Large intestine (tissue), 3 donors: ENCODE data around the gene BCO2. TPM values are rescaled to one million over a fixed set of nuclear protein-coding genes. Genes with fewer than 3 reads are reported as not detected.
"Not testable (repeated sequence)": the region's sequence is repeated elsewhere in the genome, so short reads cannot be mapped to it uniquely, and the experiment has no call there.

ENCODE experiments used
- DNase-seq, 2 donors: peaks; one replicate each; pipeline versions ENCODE4 v3.0.0 to v3.0.0-alpha.2; 2013
- H3K27ac ChIP-seq: one replicate; pipeline ENCODE4 v1.5.1; 2013; ENCODE audit warnings: low read length
- H3K27me3 ChIP-seq: 2 replicates; pipeline ENCODE4 v1.6.1; 2013; ENCODE audit warnings: low read length; ENCODE audit not compliant: control insufficient read depth, insufficient read depth
- H3K36me3 ChIP-seq: 2 replicates; pipeline ENCODE4 v1.6.1; 2013; ENCODE audit warnings: low read length; ENCODE audit not compliant: control insufficient read depth, insufficient read depth
- H3K4me1 ChIP-seq: one replicate; pipeline ENCODE4 v1.6.1; 2013; ENCODE audit warnings: low read length; ENCODE audit not compliant: control insufficient read depth, insufficient read depth
- H3K4me3 ChIP-seq: one replicate; pipeline ENCODE4 v1.5.1; 2013; ENCODE audit warnings: low read length
- H3K9me3 ChIP-seq: one replicate; pipeline ENCODE4 v1.6.1; 2013; ENCODE audit warnings: mild to moderate bottlenecking, low read depth, low read length, moderate library complexity; ENCODE audit not compliant: control insufficient read depth
- WGBS: methylation state at CpG from one replicate; pipeline ENCODE4 v1.1.5; 2013; ENCODE audit warnings: low lambda C conversion rate; ENCODE audit not compliant: insufficient coverage; 5-methylcytosine and 5-hydroxymethylcytosine counted together
- polyA plus RNA-seq: library from polyadenylated mRNA; unstranded; fragments of 120-200 nt; gene quantifications from one replicate; pipeline ENCODE4 v1.2.1, GENCODE V29; 2013

The BCO2 gene
- polyA plus RNA-seq, 1 donor, result 11.0 TPM

- H3K27me3 ChIP-seq, result no peaks in the 10 kb centered on the region
- H3K9me3 ChIP-seq, result peaks cover 2% of the 10 kb centered on the region
- no peaks in the 10 kb centered on the region for H3K36me3 ChIP-seq
- H3K27ac ChIP-seq, result no peak overlapping the region
- no peak for DNase-seq
- H3K4me3 ChIP-seq, result no peak overlapping the region
- H3K4me1 ChIP-seq, result no peaks in the 10 kb centered on the region
Measured at GRCh38 chr11:112186304-112186703, 11.0 kb downstream of the BCO2 start.

- H3K27ac ChIP-seq, H3K9me3 ChIP-seq: not testable (repeated sequence)
Measured at GRCh38 chr11:112195113-112195512, 19.8 kb downstream of the BCO2 start.

GRCh38 chr11:112195951-112196351 lies 20.6 kb downstream of the BCO2 start:
- Histone ChIP-seq H3K4me1 (no peaks in the 10 kb centered on the region), H3K4me3 (no peak overlapping the region), H3K36me3 (no peaks in the 10 kb centered on the region), H3K9me3 (no peaks in the 10 kb centered on the region), H3K27me3 (no peaks in the 10 kb centered on the region), H3K27ac (no peak overlapping the region)
- DNase-seq, result peak in 1 of 2 donors; percentile 6
- 13% methylated on average over 1 of the region's 2 CpGs for WGBS

More at GRCh38 chr11:112195113-112195512, 19.8 kb downstream of the BCO2 start:
- H3K4me1 ChIP-seq, H3K4me3 ChIP-seq, H3K36me3 ChIP-seq, H3K27me3 ChIP-seq, DNase-seq: not testable (repeated sequence)
- WGBS, result no CpG with 5 or more reads among the region's 11 CpGs

GRCh38 chr11:112196519-112197087 lies 21.3 kb downstream of the BCO2 start:
- no peak for DNase-seq
- Histone ChIP-seq H3K36me3 (no peaks in the 10 kb centered on the region), H3K27ac (no peak overlapping the region), H3K27me3 (no peaks in the 10 kb centered on the region), H3K4me1 (no peaks in the 10 kb centered on the region), H3K4me3 (no peak overlapping the region), H3K9me3 (no peaks in the 10 kb centered on the region)
- WGBS, result no CpG with 5 or more reads among the region's 2 CpGs

- not testable (repeated sequence) for H3K4me1 ChIP-seq, H3K9me3 ChIP-seq, H3K4me3 ChIP-seq, H3K27me3 ChIP-seq, H3K36me3 ChIP-seq, DNase-seq, H3K27ac ChIP-seq
- WGBS, result no CpG with 5 or more reads among the region's 4 CpGs
Measured at GRCh38 chr11:112199101-112199500, 23.8 kb downstream of the BCO2 start.

- H3K4me1 ChIP-seq, result no peaks in the 10 kb centered on the region
- H3K27ac ChIP-seq, result no peak overlapping the region
- 0% methylated on average over 1 of the region's 2 CpGs for WGBS
Measured at GRCh38 chr11:112200252-112200651, 24.9 kb downstream of the BCO2 start.

GRCh38 chr11:112206071-112206470 lies 30.8 kb downstream of the BCO2 start:
- no peaks in the 10 kb centered on the region for H3K4me1 ChIP-seq

More at GRCh38 chr11:112200252-112200651, 24.9 kb downstream of the BCO2 start:
- no peak for DNase-seq
- H3K4me3 ChIP-seq, result no peak overlapping the region
- H3K36me3 ChIP-seq, result no peaks in the 10 kb centered on the region
- no peaks in the 10 kb centered on the region for H3K9me3 ChIP-seq
- H3K27me3 ChIP-seq, result no peaks in the 10 kb centered on the region

GRCh38 chr11:112210890-112211289 lies 35.6 kb downstream of the BCO2 start:
- Histone ChIP-seq H3K27me3 (no peaks in the 10 kb centered on the region), H3K4me3 (no peak overlapping the region), H3K9me3 (peaks cover 4% of the 10 kb centered on the region), H3K27ac (no peak overlapping the region), H3K4me1 (no peaks in the 10 kb centered on the region), H3K36me3 (no peaks in the 10 kb centered on the region)
- DNase-seq, result no peak
- 100% methylated on average over 1 of the region's 1 CpG for WGBS

More at GRCh38 chr11:112206071-112206470, 30.8 kb downstream of the BCO2 start:
- no peak overlapping the region for H3K4me3 ChIP-seq
- H3K9me3 ChIP-seq, result peaks cover 4% of the 10 kb centered on the region
- H3K27me3 ChIP-seq, result no peaks in the 10 kb centered on the region
- WGBS, result no CpG with 5 or more reads among the region's 23 CpGs
- DNase-seq, result no peak
- no peaks in the 10 kb centered on the region for H3K36me3 ChIP-seq
- H3K27ac ChIP-seq, result no peak overlapping the region

- Histone ChIP-seq H3K4me3 (no peak overlapping the region), H3K27ac (no peak overlapping the region), H3K4me1 (no peaks in the 10 kb centered on the region), H3K36me3 (no peaks in the 10 kb centered on the region), H3K27me3 (no peaks in the 10 kb centered on the region), H3K9me3 (no peaks in the 10 kb centered on the region)
- DNase-seq, result no peak
- no CpG with 5 or more reads among the region's 2 CpGs for WGBS
Measured at GRCh38 chr11:112211536-112211935, 36.2 kb downstream of the BCO2 start.

- Histone ChIP-seq H3K27me3 (no peaks in the 10 kb centered on the region), H3K27ac (no peak overlapping the region), H3K36me3 (no peaks in the 10 kb centered on the region), H3K4me1 (no peaks in the 10 kb centered on the region), H3K4me3 (no peak overlapping the region), H3K9me3 (no peaks in the 10 kb centered on the region)
- no CpG with 5 or more reads among the region's 3 CpGs for WGBS
- DNase-seq, result no peak
Measured at GRCh38 chr11:112212290-112212689, 37.0 kb downstream of the BCO2 start.

- H3K9me3 ChIP-seq, result no peaks in the 10 kb centered on the region
- DNase-seq, result no peak
- H3K4me1 ChIP-seq, result no peaks in the 10 kb centered on the region
Measured at GRCh38 chr11:112212710-112213109, 37.4 kb downstream of the BCO2 start.

More at GRCh38 chr11:112212710-112213109, 37.4 kb downstream of the BCO2 start:
- H3K36me3 ChIP-seq, result no peaks in the 10 kb centered on the region
- no peak overlapping the region for H3K4me3 ChIP-seq
- no peaks in the 10 kb centered on the region for H3K27me3 ChIP-seq
- no peak overlapping the region for H3K27ac ChIP-seq
